PC-3 (cell line): ENCODE results near the gene TRUB2. TPM values are rescaled to one million over a fixed set of nuclear protein-coding genes. Genes with fewer than 3 reads are reported as not detected.

ENCODE experiments used
- ATAC-seq: fragments of 200-7000 bp; cut with Tn5 transposase; 2 replicates; pipeline ENCODE4 v1.9.1; 2020; ENCODE audit warnings: mild to moderate bottlenecking, moderate library complexity
- BruUV-seq: library from RNA; stranded (reverse); fragments of 400-500 nt; replicated peaks from 2 replicates; lab custom pipeline; 2021; lab: Mats Ljungman, UMichigan
- CTCF ChIA-PET: fragments of 300-600 bp; sonication (Branson Sonifier 250); formaldehyde crosslinking; loops from one replicate; lab custom pipeline; 2022; ENCODE audit warnings: antibody characterized with exemption; lab: Charles Lee
- POLR2A ChIA-PET: fragments of 300-600 bp; sonication (Branson Sonifier 250); formaldehyde crosslinking; loops from one replicate; lab custom pipeline; 2022; ENCODE audit warnings: antibody characterized with exemption; ENCODE audit not compliant: unreplicated experiment; lab: Charles Lee
- DNase-seq: peaks from one replicate; pipeline ENCODE4 v3.0.0-alpha.2; 2015
- H2AFZ ChIP-seq: fragments of 300-600 bp; sonication (generic); 2 replicates; pipeline ENCODE4 v1.6.0; 2016; ENCODE audit warnings: antibody characterized with exemption, low read length
- H3F3A ChIP-seq: fragments of 300-600 bp; sonication (generic); one replicate; pipeline ENCODE4 v1.6.0; 2017; ENCODE audit warnings: antibody characterized with exemption, low read length, control low read depth, mild to moderate bottlenecking; ENCODE audit not compliant: unreplicated experiment
- H3K27ac ChIP-seq: fragments of 300-600 bp; sonication (generic); 2 replicates; pipeline ENCODE4 v1.5.1; 2016; ENCODE audit warnings: mild to moderate bottlenecking, low read length
- H3K27me3 ChIP-seq: fragments of 300-600 bp; sonication (generic); 2 replicates; pipeline ENCODE4 v1.6.1; 2016; ENCODE audit warnings: low read length, mixed read lengths
- H3K36me3 ChIP-seq: fragments of 300-600 bp; sonication (generic); 2 replicates; pipeline ENCODE4 v1.6.1; 2016; ENCODE audit warnings: low read depth, mixed run types, low read length, mixed read lengths
- H3K4me1 ChIP-seq: fragments of 300-600 bp; sonication (generic); 2 replicates; pipeline ENCODE4 v1.5.1; 2016; ENCODE audit warnings: low read length; ENCODE audit not compliant: insufficient read depth
- H3K4me2 ChIP-seq: fragments of 300-600 bp; sonication (generic); 2 replicates; pipeline ENCODE4 v1.6.0; 2016; ENCODE audit warnings: low read length
- H3K4me3 ChIP-seq: fragments of 300-600 bp; sonication (generic); 2 replicates; pipeline ENCODE4 v1.5.1; 2016; ENCODE audit warnings: mild to moderate bottlenecking, low read length, mixed read lengths
- H3K79me2 ChIP-seq: fragments of 300-600 bp; sonication (generic); 2 replicates; pipeline ENCODE4 v1.6.1; 2017; ENCODE audit warnings: low read length, mixed read lengths
- H3K9ac ChIP-seq: fragments of 300-600 bp; sonication (generic); 2 replicates; pipeline ENCODE4 v1.6.0; 2016; ENCODE audit warnings: mild to moderate bottlenecking, low read length
- H3K9me2 ChIP-seq: fragments of 300-600 bp; sonication (generic); replicated peaks from 2 replicates; pipeline ENCODE4 v1.6.1; 2016; ENCODE audit warnings: mixed run types, low read length, mixed read lengths
- H3K9me3 ChIP-seq: fragments of 300-600 bp; sonication (generic); 2 replicates; pipeline ENCODE4 v1.6.1; 2016; ENCODE audit warnings: low read length, mixed read lengths
- H4K20me1 ChIP-seq: fragments of 300-600 bp; sonication (generic); 2 replicates; pipeline ENCODE4 v1.6.1; 2016; ENCODE audit warnings: low read length, mixed read lengths
- CTCF ChIP-seq: fragments of 300-600 bp; sonication (generic); conservative IDR thresholded peaks from 2 replicates; pipeline ENCODE4 v1.5.1; 2017; ENCODE audit warnings: antibody characterized with exemption, low read depth, mild to moderate bottlenecking, low read length
- EZH2 ChIP-seq: fragments of 300-600 bp; sonication (generic); IDR thresholded peaks from one replicate; pipeline ENCODE4 v1.6.1; 2017; ENCODE audit warnings: antibody characterized with exemption, mild to moderate bottlenecking, low read length; ENCODE audit not compliant: unreplicated experiment
- EZH2phosphoT487 ChIP-seq: fragments of 300-600 bp; sonication (generic); IDR thresholded peaks from 2 replicates; pipeline ENCODE4 v1.6.1; 2018; ENCODE audit warnings: mild to moderate bottlenecking, antibody characterized with exemption, low read length, borderline replicate concordance
- intact Hi-C: fragments of 100-400 bp; cut with micrococcal nuclease; formaldehyde crosslinking; loops from 2 replicates; pipeline ENCODE4 v1.9.0; 2023
- total RNA-seq: library from RNA; depleted of rRNA; stranded (reverse); fragments of >200 nt; gene quantifications from 2 replicates; pipeline ENCODE4 v1.2.3, GENCODE V29; 2014

The TRUB2 gene
- total RNA-seq, 1 experiment from 2014 or later, result 24.9 TPM

GRCh38 chr9:128369024-128369706, 46.9 kb upstream of the TRUB2 start:
- CTCF ChIA-PET, result interaction anchor here (0.7 kb wide), 1 partner anchor 52 kb away, joined by 3 read pairs; the partner anchor contains the start of gene CERCAM
- Histone ChIP-seq H4K20me1 (no peaks in the 10 kb centered on the region), H3K4me2 (no peak overlapping the region), H3K79me2 (peaks cover 28% of the 10 kb centered on the region), H3K9ac (no peak overlapping the region), H3K27ac (no peak overlapping the region), H3K9me3 (no peaks in the 10 kb centered on the region), H3K9me2 (no peaks in the 10 kb centered on the region), H3K27me3 (no peaks in the 10 kb centered on the region), H3K4me3 (no peak overlapping the region), H3K4me1 (peaks cover 12% of the 10 kb centered on the region; the same call in 1 of the 2 replicates), H3K36me3 (no peaks in the 10 kb centered on the region), H3F3A (no peaks in the 10 kb centered on the region), H2AFZ (no peak overlapping the region)
- ATAC-seq (no peak), DNase-seq (no peak)
- intact Hi-C loops, result no loop called here
- TF ChIP-seq CTCF (no peak), EZH2 (no peak), EZH2phosphoT487 (no peak)
- POLR2A ChIA-PET, result no interaction called here
- BruUV-seq, result no TSS peak

- intact Hi-C loops, result no loop called here
- H3K79me2 ChIP-seq, result no peaks in the 10 kb centered on the region
- TF ChIP-seq CTCF (no peak), EZH2phosphoT487 (no peak), EZH2 (no peak)
- no peaks in the 10 kb centered on the region for H3K36me3 ChIP-seq
- DNase-seq (no peak), ATAC-seq (no peak)
- H3K27ac ChIP-seq, result no peak overlapping the region
- H3K27me3 ChIP-seq, result no peaks in the 10 kb centered on the region
- H3K4me1 ChIP-seq, result peaks cover 16% of the 10 kb centered on the region
- ChIA-PET POLR2A (no interaction called here), CTCF (no interaction called here)
- no peaks in the 10 kb centered on the region for H4K20me1 ChIP-seq
- H3K4me2 ChIP-seq, result no peak overlapping the region
- H3K9me2 ChIP-seq, result no peaks in the 10 kb centered on the region
- no TSS peak for BruUV-seq
- no peak overlapping the region for H2AFZ ChIP-seq
- no peak overlapping the region for H3K4me3 ChIP-seq
- no peaks in the 10 kb centered on the region for H3F3A ChIP-seq
- H3K9ac ChIP-seq, result no peak overlapping the region
- no peaks in the 10 kb centered on the region for H3K9me3 ChIP-seq
These were observed 43.3 kb upstream of the TRUB2 start for GRCh38 chr9:128365525-128365924.

GRCh38 chr9:128362774-128363173, 40.5 kb upstream of the TRUB2 start:
- Histone ChIP-seq H3F3A (no peaks in the 10 kb centered on the region), H2AFZ (no peak overlapping the region), H3K27ac (no peak overlapping the region), H3K27me3 (no peaks in the 10 kb centered on the region), H3K4me2 (no peak overlapping the region), H3K4me3 (no peak overlapping the region), H3K36me3 (no peaks in the 10 kb centered on the region), H4K20me1 (no peaks in the 10 kb centered on the region), H3K9me2 (no peaks in the 10 kb centered on the region), H3K9ac (no peak overlapping the region), H3K9me3 (no peaks in the 10 kb centered on the region), H3K4me1 (peaks cover 12% of the 10 kb centered on the region), H3K79me2 (no peaks in the 10 kb centered on the region)
- CTCF ChIA-PET, result interaction anchor here (1.0 to 1.5 kb wide), 4 partner anchors 9 to 67 kb away, joined by 6 to 10 read pairs (median 7); partner anchors contain the start of gene URM1
- no peak for ATAC-seq
- POLR2A ChIA-PET, result no interaction called here
- intact Hi-C loops, result loop anchor here (5.0 kb wide), 2 partner anchors 50 to 65 kb away; no protein-coding TSS in a partner anchor
- TF ChIP-seq EZH2phosphoT487, result no peak
- no peak for TF ChIP-seq CTCF
- TF ChIP-seq EZH2, result no peak
- no TSS peak for BruUV-seq
- no peak for DNase-seq
